ENCODE measurements around the gene C3.

Gene C3

GRCh38 chr19:6744381-6745301 is 24.2 kb upstream of the C3 start:
- no peak for DNase-seq

- DNase-seq = no peak
Measured at GRCh38 chr19:6743714-6744380, 23.4 kb upstream of the C3 start.

- DNase-seq = no peak
Measured at GRCh38 chr19:6743066-6743465, 22.6 kb upstream of the C3 start.

GRCh38 chr19:6740589-6741343 is 20.3 kb upstream of the C3 start:
- no peak for DNase-seq

DNA sequence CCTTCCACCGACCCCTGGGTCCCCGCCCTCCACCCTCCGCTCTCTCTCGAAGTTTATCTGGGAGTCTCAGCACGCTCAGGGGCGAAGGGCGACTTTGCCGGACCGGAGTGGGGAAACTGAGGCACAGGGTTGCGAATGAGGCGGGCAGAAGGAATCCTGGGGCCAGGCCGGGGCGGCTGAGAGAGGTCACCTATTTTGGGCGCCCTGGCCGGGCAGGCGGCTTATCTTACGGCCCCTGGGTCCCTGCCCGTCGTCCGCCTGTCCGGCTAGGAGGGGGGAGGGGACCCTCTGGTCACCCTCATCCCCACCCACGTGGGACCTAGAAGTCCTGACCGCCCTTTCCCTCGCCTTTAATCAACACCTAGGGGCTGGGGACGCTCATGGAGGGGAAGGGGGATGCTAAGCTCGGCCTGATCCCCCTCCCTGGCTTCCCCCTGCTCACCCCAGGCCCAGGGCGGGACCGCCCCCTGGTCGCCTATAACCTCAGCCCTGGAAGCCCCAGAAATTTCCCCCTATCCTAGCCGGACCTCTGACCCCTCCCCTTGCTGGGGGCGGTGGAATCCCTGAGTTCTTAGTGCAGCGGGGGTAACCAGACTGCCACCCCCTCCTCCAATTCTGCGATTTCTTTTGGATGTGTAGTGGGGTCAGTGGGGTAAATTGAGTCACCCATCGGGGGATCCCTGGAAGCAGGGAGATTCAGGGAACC is 19.6 kb upstream of the C3 start:
- no peak for DNase-seq

GRCh38 chr19:6739390-6739882 is 19.0 kb upstream of the C3 start, which contains the start of gene TRIP10:
Gene TRIP10 (plus strand): TSS chr19:6739680. CDS start chr19:6739762, 82 bp downstream.
- no peak for DNase-seq

DNA sequence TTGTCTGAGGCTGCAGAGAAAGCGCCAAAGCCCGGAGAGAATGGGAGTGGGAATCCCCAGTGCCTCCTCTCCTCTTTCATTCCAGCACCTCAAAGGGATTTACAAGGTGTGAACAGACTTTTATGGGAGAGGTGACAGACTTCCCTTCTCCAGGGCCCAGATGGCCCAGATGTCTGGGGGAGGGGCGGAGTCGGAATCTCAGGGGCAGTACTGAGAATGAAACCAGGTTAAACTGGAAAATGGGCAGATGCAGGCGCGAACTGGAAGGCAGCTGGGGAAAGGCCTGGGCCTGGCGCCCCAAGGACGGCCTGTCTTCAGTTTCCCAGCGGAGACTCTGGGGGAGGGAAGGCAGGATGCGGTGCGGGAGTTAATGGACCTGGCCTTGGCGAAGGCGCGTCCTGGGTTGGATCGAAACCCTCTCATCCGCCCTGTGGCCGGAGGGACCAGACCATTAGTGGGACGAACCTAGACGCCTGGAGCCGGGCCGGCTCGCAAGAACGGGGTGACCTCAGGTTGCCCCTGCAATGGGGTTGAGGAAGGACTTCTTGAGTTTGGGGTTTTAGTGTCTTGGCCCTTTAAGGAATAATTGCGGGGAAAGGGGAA is 18.4 kb upstream of the C3 start:
- no peak for DNase-seq

DNA sequence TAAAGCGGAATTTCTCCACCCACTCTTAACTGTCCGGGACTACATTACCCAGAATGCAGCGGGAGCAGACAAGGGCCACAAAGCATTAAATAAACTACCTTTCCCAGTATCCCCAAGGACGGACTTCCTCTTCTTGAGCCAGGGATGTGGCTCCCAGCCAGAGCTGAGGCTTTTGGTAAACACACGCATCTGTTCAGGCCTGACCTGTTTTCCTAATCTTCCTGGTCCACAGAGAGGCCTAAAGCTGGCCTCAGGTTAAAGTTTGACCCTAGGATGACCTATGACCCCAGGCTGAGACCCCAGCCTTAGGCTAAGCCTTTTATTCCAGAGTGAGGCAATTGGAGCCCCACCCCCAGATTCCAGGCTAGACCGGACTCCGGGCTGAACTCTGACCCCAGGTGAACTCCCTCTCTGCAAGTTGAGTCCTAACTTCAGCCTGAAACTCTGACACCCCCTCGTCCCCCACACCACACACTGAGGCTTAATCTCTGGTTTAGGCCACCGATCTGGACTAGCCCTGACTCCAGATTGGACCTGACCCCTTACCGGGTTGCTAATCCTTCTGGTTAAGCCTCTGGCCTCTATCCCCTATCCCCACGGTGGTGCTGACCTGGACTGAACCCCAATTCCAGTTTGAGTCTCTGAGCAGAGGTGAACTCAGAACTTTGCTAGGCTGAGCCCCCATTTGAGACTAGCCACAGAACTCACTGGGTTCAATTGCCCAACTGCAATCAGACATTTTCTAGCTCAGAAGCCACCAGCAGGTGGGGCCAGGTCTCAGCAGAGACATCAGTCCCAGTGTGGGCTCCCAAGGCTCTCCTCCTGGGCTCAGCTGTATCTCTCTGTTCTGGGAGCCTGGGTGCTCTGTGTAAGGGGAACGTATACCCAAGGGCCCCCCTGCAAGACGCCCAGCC is 17.7 kb upstream of the C3 start:
- DNase-seq = no peak

DNA sequence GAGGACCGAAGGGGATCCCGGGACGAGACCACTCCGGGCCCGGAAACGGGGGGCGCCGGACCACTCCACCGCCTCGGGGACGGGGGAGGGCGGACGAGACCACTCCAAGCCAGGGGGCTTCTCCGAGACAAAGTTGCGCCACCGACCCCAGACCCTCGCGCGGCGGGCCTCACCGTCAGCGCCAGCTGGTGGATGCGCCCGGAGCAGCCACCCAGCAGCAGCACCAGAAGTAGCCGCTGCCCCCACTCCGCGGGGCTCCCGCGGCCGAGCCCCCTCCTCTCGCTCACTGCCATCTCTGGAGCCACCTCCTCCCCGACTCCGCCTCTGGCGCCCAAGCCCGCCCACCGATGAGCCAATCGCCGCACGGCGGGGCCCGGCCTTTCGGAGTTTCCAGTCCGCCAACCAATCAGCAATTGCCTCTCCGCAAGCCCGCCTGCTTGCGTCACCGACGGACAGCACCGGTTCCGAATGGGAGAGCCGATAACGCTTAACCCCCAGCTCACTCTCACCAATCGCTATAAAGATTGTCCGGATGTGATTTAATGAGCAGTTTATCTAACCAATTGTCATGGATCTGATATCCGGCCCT is 16.9 kb upstream of the C3 start, which contains the start of gene GPR108:
TSS of gene GPR108 (minus strand) at position 297 of the 589 bp plus-strand sequence. CDS start at position 293, 4 bp downstream.
- DNase-seq = peak; percentile 99

DNA sequence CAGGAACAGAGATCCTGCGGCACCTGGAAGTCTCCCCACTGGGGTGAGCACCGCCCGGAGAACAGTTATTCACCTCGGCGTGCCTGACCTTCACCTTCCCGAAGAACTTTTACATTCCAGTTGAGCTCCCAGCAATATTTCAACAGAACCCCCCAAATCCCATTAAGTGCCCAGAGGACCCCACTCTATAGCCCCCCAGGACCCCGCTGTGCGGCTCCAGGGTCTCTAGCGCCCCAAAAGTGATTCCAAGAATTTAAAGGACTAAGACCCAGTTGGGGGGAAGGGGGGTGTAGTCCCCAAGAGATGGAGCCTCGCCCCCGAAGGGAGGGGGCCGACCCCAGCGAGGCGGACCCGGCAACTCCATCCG is 16.4 kb upstream of the C3 start:
- DNase-seq = no peak

DNA sequence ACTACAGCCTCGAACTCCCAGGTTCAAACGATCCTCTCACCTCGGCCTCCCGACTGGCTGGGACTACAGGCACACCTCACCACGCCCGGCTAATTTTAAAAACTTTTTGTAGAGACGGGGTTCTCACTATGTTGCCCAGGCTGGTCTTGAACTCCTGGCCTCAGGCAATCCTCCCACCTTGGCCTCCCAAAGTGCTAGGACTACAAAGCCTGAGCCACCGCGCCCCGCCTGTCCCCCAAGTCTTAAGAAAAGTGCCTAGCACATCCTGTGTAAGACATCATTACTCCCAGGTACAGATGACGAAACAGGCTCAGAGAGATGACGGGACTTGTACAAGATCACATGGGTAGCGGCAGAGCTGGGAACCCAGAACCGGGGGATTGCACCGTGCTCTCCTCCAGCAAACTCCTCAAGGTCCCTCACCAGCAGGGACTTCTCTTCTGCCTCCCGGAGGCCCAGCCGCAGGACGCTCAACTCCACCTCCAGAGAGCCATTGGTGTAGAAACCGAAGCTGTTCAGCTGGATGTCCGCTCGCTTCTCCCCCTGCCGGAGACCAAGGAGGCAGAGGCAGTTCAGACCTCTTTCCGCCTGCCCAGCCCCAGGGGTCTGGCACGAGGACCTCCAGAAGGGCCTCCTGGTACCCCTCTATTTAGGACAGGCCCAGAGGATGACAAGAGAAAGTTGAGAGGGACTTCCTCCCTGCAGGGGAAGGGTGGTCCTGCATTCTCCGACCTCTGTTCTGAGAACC is 15.9 kb upstream of the C3 start:
- DNase-seq = peak; percentile 17

DNA sequence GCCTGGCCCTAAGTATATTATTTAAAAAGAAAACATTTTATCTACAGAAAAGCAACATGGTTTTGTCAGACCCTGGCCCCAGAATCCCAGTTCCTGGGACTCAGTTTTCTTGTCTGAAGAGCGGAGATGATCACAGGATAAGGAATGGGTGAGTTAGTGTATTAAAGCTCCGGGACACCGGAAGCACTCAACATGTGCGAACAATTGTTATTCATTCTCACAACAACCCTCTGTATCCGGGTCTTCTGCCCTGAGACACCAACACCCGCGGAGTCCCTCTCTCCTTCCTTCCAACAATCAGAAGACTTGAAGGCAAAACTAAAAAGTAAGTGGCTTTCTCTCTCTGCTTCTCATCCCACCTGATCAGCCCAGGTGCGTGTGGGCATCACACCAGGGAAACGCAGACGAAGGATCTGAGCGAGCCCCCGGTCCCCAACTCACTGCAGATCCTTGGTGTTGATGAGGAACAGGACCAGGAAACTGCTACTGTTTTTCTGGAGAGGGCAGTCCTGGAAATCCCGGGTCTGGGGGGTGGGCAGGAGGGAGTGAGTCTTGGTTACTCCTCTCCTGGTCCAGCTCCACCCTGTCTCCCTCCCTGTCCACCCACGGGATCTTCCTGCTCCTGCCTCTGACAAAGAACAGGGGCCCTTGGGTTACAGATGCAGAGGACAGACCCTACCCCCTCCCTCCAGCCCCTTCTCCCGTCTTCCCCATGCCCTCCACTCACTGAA is 14.9 kb upstream of the C3 start:
- no peak for DNase-seq

DNA sequence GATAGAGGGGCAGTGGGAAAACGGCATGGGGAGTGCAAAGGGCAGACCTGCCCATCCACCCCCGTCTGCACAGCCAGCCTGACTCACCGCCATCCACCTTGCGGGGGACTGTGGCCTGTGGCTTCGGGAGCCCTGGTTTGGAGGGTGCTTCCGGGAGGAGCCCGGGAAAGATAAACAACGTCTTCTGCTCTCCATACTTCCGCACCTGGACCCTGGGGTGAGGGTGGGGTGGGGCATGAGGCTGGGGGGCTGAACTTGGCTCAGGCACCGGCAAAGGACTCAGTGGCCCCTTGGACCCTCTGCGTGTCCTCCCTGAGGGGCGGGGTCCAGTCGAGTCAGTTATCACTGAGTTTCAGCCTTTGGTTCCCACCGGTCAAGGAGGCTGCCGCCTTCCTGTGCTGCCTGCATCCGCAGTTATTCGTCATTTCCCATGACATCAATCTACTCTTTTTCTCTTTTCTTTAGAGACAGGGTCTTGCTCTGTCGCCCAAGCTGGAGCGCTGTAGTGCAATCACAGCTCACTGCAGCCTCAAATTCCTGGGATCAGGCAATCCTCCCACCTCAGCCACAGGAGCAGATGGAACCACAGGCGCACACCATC is 13.7 kb upstream of the C3 start:
- DNase-seq = no peak

DNA sequence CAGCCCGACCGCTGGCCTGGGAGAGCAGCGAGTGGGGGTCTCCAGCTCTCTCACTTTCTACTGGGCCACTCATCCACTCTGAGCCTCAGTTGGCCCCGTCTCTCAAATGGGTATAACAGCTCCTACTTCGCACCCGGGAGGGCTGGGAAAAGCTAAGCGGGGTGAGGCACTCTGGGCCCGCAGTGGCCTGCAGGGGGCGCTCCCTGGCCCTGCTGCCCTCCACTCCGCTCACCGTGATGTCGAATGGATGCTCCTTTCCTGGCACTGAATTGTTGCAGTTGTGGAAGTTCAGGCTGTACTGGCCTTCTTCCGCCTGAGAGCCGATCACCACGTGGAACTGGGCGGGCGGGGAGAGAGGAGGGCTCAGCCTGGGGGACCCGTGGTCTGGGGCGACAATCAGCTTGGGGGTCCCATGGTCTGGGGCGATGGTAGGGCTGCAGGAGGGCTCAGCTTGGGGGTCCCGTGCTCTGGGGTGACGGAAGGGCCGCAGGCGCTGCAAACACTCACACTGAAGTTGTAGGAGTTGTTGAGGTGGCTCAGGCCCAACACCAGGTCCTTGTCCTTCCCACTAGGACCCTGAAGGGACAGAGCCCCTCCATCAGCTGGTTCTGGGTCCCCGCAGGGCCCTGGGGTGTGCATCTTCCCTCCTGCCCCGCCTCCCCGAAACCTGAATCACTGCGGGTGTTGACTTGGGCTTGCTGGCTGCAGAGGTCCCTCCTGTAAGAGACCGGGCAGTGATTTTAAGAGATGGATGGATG is 13.1 kb upstream of the C3 start:
- DNase-seq = no peak

- no peak for DNase-seq
Measured at GRCh38 chr19:6732803-6733337, 12.4 kb upstream of the C3 start.

DNA sequence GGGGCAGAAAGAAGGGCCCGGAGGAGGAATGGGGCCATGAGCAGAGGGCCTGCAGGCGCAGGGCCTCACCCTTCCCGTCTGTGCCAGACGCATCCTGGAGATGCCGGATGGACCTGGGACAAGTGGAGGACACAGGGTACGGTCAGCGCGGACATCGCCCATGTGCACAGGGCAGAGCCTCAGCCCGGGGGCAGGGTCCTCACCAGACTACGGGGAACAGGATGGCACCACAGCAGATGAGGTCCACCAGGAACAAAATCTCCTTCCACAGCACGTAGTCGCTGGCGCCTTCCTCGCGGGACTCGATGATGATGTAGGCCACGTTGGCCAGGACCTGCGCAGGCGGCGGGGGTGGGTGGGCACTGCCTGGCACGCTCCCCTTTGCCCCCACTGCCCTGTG is 11.4 kb upstream of the C3 start:
- no peak for DNase-seq

GRCh38 chr19:6730941-6731670 is 10.7 kb upstream of the C3 start:
- no peak for DNase-seq

Measured in NCI-H1092 (cell line).